ENCODE measurements around the gene GOT1. TPM values are rescaled to one million over a fixed set of nuclear protein-coding genes. Genes with fewer than 3 reads are reported as not detected.

Gene GOT1
- polyA plus RNA-seq, 3 donors: 2.6 to 10.4 (median 8.2) TPM

- Mint-ChIP-seq H3K36me3 (peaks cover 3% of the 10 kb centered on the region in 2 donors), H3K4me1 (no peaks in the 10 kb centered on the region), H3K27me3 (ENCODE audit: low read depth in 3 of 3) (peaks cover 0 to 2% (median 0%) of the 10 kb centered on the region in 3 donors), H3K27ac (no peak overlapping the region), H3K9me3 (no peaks in the 10 kb centered on the region), H3K4me3 (no peak overlapping the region)
- no peaks in the 10 kb centered on the region for H3K79me2 ChIP-seq (ENCODE audit: insufficient read depth, low read length)
- no peak overlapping the region for H2AFZ ChIP-seq (ENCODE audit: insufficient read depth, low read depth, low read length, poor library complexity, severe bottlenecking)
- H3K27ac ChIP-seq (ENCODE audit: low read depth in 1 of 2, low read length in 2 of 2): no peak overlapping the region
- intact Hi-C loops (cut with micrococcal nuclease): no loop called here
- no peaks in the 10 kb centered on the region for H3K4me1 ChIP-seq (ENCODE audit: control insufficient read depth in 1 of 2, insufficient read depth in 2 of 2, low read length in 2 of 2)
- no peaks in the 10 kb centered on the region for H3K9me3 ChIP-seq (replicated peaks in 1 of 2; ENCODE audit: control insufficient read depth in 1 of 2, insufficient read depth in 1 of 2, low read length in 2 of 2)
- H3K27me3 ChIP-seq (ENCODE audit: control insufficient read depth in 2 of 2, insufficient read depth in 2 of 2, low read length in 2 of 2): no peaks in the 10 kb centered on the region
- H3K4me2 ChIP-seq (replicated peaks; ENCODE audit: extremely low read depth, low read length, poor library complexity, severe bottlenecking): no peak overlapping the region
- WGBS (ENCODE audit: insufficient coverage): no CpG with 5 or more reads among the region's 3 CpGs
- no peaks in the 10 kb centered on the region for H4K20me1 ChIP-seq (ENCODE audit: insufficient read depth, low read length)
- H3K4me3 ChIP-seq (replicated peaks in 1 of 3; ENCODE audit: low read depth in 2 of 3, low read length in 3 of 3): no peak overlapping the region
- no peak overlapping the region for H3K9ac ChIP-seq (ENCODE audit: insufficient read depth, low read length, poor library complexity, severe bottlenecking)
- DNase-seq: no peak
- H3K36me3 ChIP-seq (replicated peaks in 1 of 2; ENCODE audit: control insufficient read depth in 1 of 2, insufficient read depth in 2 of 2, low read length in 2 of 2): peaks cover 0 to 2% of the 10 kb centered on the region in 2 donors
- no peak for TF ChIP-seq CTCF (IDR thresholded peaks at IDR 0.05)
These were observed 13.1 kb upstream of the GOT1 start for GRCh38 chr10:99443500-99443899.

GRCh38 chr10:99442394-99442793 lies 12.0 kb upstream of the GOT1 start:
- no peaks in the 10 kb centered on the region for H3K79me2 ChIP-seq (ENCODE audit: insufficient read depth, low read length)
- Mint-ChIP-seq H3K9me3 (no peaks in the 10 kb centered on the region), H3K4me3 (no peak overlapping the region), H3K27ac (no peak overlapping the region), H3K36me3 (peaks cover 6 to 7% of the 10 kb centered on the region in 2 donors), H3K27me3 (ENCODE audit: low read depth in 3 of 3) (peaks cover 0 to 2% (median 0%) of the 10 kb centered on the region in 3 donors), H3K4me1 (no peaks in the 10 kb centered on the region)
- H2AFZ ChIP-seq (ENCODE audit: insufficient read depth, low read depth, low read length, poor library complexity, severe bottlenecking): no peak overlapping the region
- H3K9me3 ChIP-seq (replicated peaks in 1 of 2; ENCODE audit: control insufficient read depth in 1 of 2, insufficient read depth in 1 of 2, low read length in 2 of 2): no peaks in the 10 kb centered on the region
- H3K4me3 ChIP-seq (replicated peaks in 1 of 3; ENCODE audit: low read depth in 2 of 3, low read length in 3 of 3): no peak overlapping the region
- no peak overlapping the region for H3K9ac ChIP-seq (ENCODE audit: insufficient read depth, low read length, poor library complexity, severe bottlenecking)
- H3K4me1 ChIP-seq (ENCODE audit: control insufficient read depth in 1 of 2, insufficient read depth in 2 of 2, low read length in 2 of 2): no peaks in the 10 kb centered on the region
- intact Hi-C loops (cut with micrococcal nuclease): no loop called here
- no peaks in the 10 kb centered on the region for H3K27me3 ChIP-seq (ENCODE audit: control insufficient read depth in 2 of 2, insufficient read depth in 2 of 2, low read length in 2 of 2)
- H4K20me1 ChIP-seq (ENCODE audit: insufficient read depth, low read length): no peaks in the 10 kb centered on the region
- no peak overlapping the region for H3K4me2 ChIP-seq (replicated peaks; ENCODE audit: extremely low read depth, low read length, poor library complexity, severe bottlenecking)
- peaks cover 0 to 3% of the 10 kb centered on the region in 2 donors for H3K36me3 ChIP-seq (replicated peaks in 1 of 2; ENCODE audit: control insufficient read depth in 1 of 2, insufficient read depth in 2 of 2, low read length in 2 of 2)
- TF ChIP-seq CTCF (IDR thresholded peaks at IDR 0.05): no peak
- 100% methylated on average over 2 of the region's 5 CpGs for WGBS (ENCODE audit: insufficient coverage)
- DNase-seq: no peak
- no peak overlapping the region for H3K27ac ChIP-seq (ENCODE audit: low read depth in 1 of 2, low read length in 2 of 2)

All from CD14-positive monocyte (primary cell).